HUES6 (cell line): ENCODE data around the gene SNTA1.

Experiments
- H3K27ac ChIP-seq: 2 replicates; pipeline ENCODE4 v1.7.0; 2013; ENCODE audit warnings: low read depth, mild to moderate bottlenecking, low read length, inconsistent platforms
- H3K27me3 ChIP-seq: 2 replicates; pipeline ENCODE4 v1.6.1; 2013; ENCODE audit warnings: low read length; ENCODE audit not compliant: control insufficient read depth, insufficient read depth
- H3K36me3 ChIP-seq: 2 replicates; pipeline ENCODE4 v1.6.1; 2013; ENCODE audit warnings: low read length; ENCODE audit not compliant: control insufficient read depth, insufficient read depth
- H3K4me1 ChIP-seq: 2 replicates; pipeline ENCODE4 v1.6.1; 2013; ENCODE audit warnings: low read length; ENCODE audit not compliant: control insufficient read depth, insufficient read depth
- H3K4me3 ChIP-seq: 2 replicates; pipeline ENCODE4 v1.5.1; 2013; ENCODE audit warnings: low read depth, low read length
- H3K9ac ChIP-seq: one replicate; pipeline ENCODE4 v1.6.1; 2013; ENCODE audit warnings: mild to moderate bottlenecking, low read length
- H3K9me3 ChIP-seq: 2 replicates; pipeline ENCODE4 v1.6.1; 2013; ENCODE audit warnings: low read depth, low read length; ENCODE audit not compliant: control insufficient read depth, insufficient read depth

SNTA1 gene

GRCh38 chr20:33418033-33418432 is 25.5 kb downstream of the SNTA1 start:
- no peaks in the 10 kb centered on the region for H3K4me1 ChIP-seq
- no peak overlapping the region for H3K4me3 ChIP-seq
- no peaks in the 10 kb centered on the region for H3K36me3 ChIP-seq
- H3K27ac ChIP-seq: no peak overlapping the region
- no peaks in the 10 kb centered on the region for H3K9me3 ChIP-seq
- no peak overlapping the region for H3K9ac ChIP-seq
- H3K27me3 ChIP-seq: no peaks in the 10 kb centered on the region

- Histone ChIP-seq H3K36me3 (no peaks in the 10 kb centered on the region), H3K9ac (no peak overlapping the region), H3K4me1 (no peaks in the 10 kb centered on the region), H3K9me3 (no peaks in the 10 kb centered on the region), H3K27ac (no peak overlapping the region), H3K27me3 (no peaks in the 10 kb centered on the region), H3K4me3 (no peak overlapping the region)
Measured at GRCh38 chr20:33415948-33416347, 27.6 kb downstream of the SNTA1 start.

GRCh38 chr20:33412484-33412838 is 31.1 kb downstream of the SNTA1 start:
- H3K36me3 ChIP-seq: 0 out of 2 replicates have a peak, but pooled peaks cover 2% of the 10 kb centered on the region
- no peaks in the 10 kb centered on the region for H3K27me3 ChIP-seq
- H3K4me1 ChIP-seq: peaks cover 5% of the 10 kb centered on the region; the same call in 1 of the 2 replicates
- no peak overlapping the region for H3K27ac ChIP-seq
- no peak overlapping the region for H3K4me3 ChIP-seq
- no peaks in the 10 kb centered on the region for H3K9me3 ChIP-seq
- H3K9ac ChIP-seq: no peak overlapping the region

- H3K27me3 ChIP-seq: no peaks in the 10 kb centered on the region
- H3K9ac ChIP-seq: no peak overlapping the region
- peaks cover 5% of the 10 kb centered on the region; the same call in 1 of the 2 replicates for H3K4me1 ChIP-seq
- no peak overlapping the region for H3K27ac ChIP-seq
- no peak overlapping the region for H3K4me3 ChIP-seq
- H3K9me3 ChIP-seq: no peaks in the 10 kb centered on the region
- H3K36me3 ChIP-seq: peaks cover 6% of the 10 kb centered on the region; the same call in 1 of the 2 replicates
Measured at GRCh38 chr20:33411711-33412483, 31.7 kb downstream of the SNTA1 start.

- H3K4me1 ChIP-seq: peaks cover 5% of the 10 kb centered on the region; the same call in 1 of the 2 replicates
- no peaks in the 10 kb centered on the region for H3K9me3 ChIP-seq
- H3K27me3 ChIP-seq: no peaks in the 10 kb centered on the region
- peaks cover 6% of the 10 kb centered on the region; the same call in 1 of the 2 replicates for H3K36me3 ChIP-seq
- H3K27ac ChIP-seq: no peak overlapping the region
- H3K9ac ChIP-seq: no peak overlapping the region
- H3K4me3 ChIP-seq: no peak overlapping the region
Measured at GRCh38 chr20:33411242-33411641, 32.3 kb downstream of the SNTA1 start.

- H3K9me3 ChIP-seq: no peaks in the 10 kb centered on the region
- H3K9ac ChIP-seq: no peak overlapping the region
- no peaks in the 10 kb centered on the region for H3K27me3 ChIP-seq
- peaks cover 5% of the 10 kb centered on the region; the same call in 1 of the 2 replicates for H3K4me1 ChIP-seq
- H3K36me3 ChIP-seq: peaks cover 6% of the 10 kb centered on the region; the same call in 1 of the 2 replicates
- no peak overlapping the region for H3K4me3 ChIP-seq
- no peak overlapping the region for H3K27ac ChIP-seq
Measured at GRCh38 chr20:33410081-33410742, 33.4 kb downstream of the SNTA1 start.

- Histone ChIP-seq H3K27me3 (no peaks in the 10 kb centered on the region), H3K27ac (no peak overlapping the region), H3K4me3 (no peak overlapping the region), H3K9ac (no peak overlapping the region), H3K9me3 (no peaks in the 10 kb centered on the region), H3K36me3 (peaks cover 6% of the 10 kb centered on the region; the same call in 1 of the 2 replicates), H3K4me1 (peaks cover 5% of the 10 kb centered on the region; the same call in 1 of the 2 replicates)
Measured at GRCh38 chr20:33408716-33409654, 34.6 kb downstream of the SNTA1 start.

- Histone ChIP-seq H3K4me1 (peaks cover 5% of the 10 kb centered on the region; the same call in 1 of the 2 replicates), H3K27ac (no peak overlapping the region), H3K9me3 (no peaks in the 10 kb centered on the region), H3K36me3 (peaks cover 6% of the 10 kb centered on the region; the same call in 1 of the 2 replicates), H3K27me3 (no peaks in the 10 kb centered on the region), H3K4me3 (no peak overlapping the region), H3K9ac (no peak overlapping the region)
Measured at GRCh38 chr20:33408313-33408712, 35.2 kb downstream of the SNTA1 start.

GRCh38 chr20:33407796-33408195 is 35.8 kb downstream of the SNTA1 start:
- no peak overlapping the region for H3K9ac ChIP-seq
- no peaks in the 10 kb centered on the region for H3K9me3 ChIP-seq
- H3K27ac ChIP-seq: no peak overlapping the region
- H3K4me3 ChIP-seq: no peak overlapping the region
- peaks cover 6% of the 10 kb centered on the region; the same call in 1 of the 2 replicates for H3K36me3 ChIP-seq
- peaks cover 5% of the 10 kb centered on the region; the same call in 1 of the 2 replicates for H3K4me1 ChIP-seq
- no peaks in the 10 kb centered on the region for H3K27me3 ChIP-seq

GRCh38 chr20:33407251-33407650 is 36.3 kb downstream of the SNTA1 start:
- Histone ChIP-seq H3K9ac (no peak overlapping the region), H3K27ac (no peak overlapping the region), H3K4me1 (peaks cover 5% of the 10 kb centered on the region; the same call in 1 of the 2 replicates), H3K36me3 (peaks cover 6% of the 10 kb centered on the region; the same call in 1 of the 2 replicates), H3K27me3 (no peaks in the 10 kb centered on the region), H3K4me3 (no peak overlapping the region), H3K9me3 (no peaks in the 10 kb centered on the region)
